Dedifferentiated amniotic fluid mesenchymal stem cell (primary cell): Measurements from ENCODE around the gene ZNF747.
"Not testable (repeated sequence)": the region's sequence is repeated elsewhere in the genome, so short reads cannot be mapped to it uniquely, and the experiment has no call there.

Source experiments
- DNase-seq: peaks from one replicate; pipeline ENCODE4 v3.0.0-alpha.2; 2016; ENCODE audit errors: extremely low spot score

The ZNF747 gene

DNA sequence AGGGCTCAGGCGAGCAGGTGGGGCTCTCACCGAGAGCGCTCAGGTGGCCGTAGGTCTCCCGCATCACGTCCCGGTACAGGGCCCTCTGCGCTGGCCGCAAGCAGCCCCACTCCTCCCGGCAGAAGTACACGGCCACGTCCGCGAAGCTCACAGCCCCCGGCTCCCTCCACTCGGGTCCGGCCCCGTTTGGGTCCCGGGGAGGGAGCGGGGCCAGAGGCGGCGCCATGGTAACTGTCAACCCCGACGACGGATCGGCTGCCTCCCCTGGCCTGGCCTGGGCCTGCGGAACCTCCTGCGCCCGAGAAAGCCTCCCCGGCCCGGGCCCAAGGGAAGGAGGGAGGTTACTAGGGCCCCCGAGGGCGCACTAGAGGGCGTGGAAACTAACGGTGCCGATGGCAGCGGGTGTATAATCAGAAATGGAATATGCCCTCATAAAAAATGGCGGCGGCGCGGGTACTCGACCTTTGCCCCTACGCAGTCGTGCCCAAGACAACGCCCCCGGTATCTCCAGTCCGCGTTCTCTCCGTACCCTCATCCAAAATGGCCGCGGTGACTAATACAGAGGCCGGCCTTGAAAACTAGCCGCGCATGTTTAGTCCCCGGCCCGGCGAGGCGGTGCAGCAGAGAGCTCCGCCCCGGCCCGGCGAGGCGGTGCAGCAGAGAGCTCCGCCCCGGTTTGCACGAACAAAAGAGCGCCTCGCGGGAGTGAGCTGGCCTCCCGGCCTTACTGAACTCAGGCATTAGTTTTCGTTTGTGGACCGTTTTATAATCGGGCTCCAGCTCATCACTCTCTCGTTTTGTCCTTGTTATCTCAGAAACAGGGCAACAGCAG, 23.5 kb upstream of the ZNF747 start, which contains the start of gene ZNF764:
TSS of gene ZNF764 (minus strand) at position 418 of the 832 bp plus-strand sequence. CDS start at position 226, 192 bp downstream.
- peak; percentile 98 for DNase-seq

DNA sequence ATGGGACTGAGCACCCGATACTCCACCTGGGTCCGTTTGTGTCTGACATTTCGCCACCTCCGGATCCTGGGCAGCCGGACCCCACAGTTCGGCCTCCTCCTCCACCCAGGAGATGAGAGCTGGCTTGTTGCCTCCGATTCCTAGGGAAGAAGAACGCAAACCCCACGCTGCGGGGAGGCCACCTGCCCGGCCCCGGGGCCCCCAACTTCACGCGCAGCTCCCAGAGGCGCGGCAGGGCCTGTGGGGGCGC, 23.0 kb upstream of the ZNF747 start:
- DNase-seq: no peak

DNA sequence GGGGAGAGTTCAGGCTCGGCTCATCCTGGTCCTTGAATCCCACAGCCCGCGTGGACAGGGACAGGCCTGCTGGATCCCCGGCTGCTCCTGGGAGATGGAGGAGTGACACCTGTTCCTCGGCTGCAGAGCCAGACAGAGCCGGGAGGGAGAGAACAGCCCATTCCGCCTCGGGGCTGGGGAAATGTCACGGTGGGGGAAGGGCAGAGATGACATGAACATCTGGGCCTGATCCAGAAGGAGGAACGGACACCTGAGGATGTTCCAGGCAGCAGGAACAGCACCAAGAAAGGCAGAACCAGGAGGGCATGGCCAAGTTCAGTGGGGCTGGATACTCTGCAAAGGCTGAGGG, 21.4 kb upstream of the ZNF747 start:
- no peak for DNase-seq

DNA sequence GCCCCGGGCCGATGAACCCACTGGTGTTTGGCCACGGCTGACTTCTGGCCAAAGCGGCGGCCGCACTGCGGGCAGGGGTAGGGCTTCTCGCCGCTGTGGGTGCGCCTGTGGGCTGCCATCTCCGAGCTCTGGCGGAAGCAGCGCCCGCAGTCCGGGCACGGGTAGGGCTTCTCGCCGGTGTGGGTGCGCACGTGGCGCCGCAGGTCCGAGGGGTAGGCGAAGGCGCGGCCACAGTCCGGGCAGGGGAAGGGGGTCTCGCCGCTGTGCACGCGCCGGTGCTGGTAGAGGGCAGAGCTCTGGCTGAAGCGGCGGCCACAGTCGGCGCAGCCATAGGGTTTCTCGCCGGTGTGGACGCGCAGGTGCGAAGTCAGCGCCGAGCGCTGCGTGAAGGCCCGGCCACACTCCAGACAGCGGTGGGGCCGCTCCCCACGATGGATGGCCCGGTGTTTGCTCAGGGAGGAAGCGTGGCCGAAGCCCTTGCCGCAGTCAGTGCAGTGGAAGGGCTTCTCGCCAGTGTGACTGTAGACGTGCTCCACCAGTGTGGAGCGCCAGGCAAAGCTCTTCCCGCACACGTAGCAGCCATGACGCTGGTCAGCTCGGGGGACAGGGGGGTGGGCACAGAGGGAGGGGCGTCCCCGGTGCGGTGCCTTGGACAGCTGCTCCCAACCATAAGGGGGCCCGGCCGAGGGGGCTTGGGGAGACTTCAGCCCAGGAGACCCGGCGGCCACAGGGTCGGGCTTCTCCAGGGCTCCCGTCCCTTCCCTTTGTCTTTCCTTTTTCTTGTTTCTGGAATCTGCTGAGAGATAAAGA, 20.9 kb upstream of the ZNF747 start:
- no peak for DNase-seq

DNA sequence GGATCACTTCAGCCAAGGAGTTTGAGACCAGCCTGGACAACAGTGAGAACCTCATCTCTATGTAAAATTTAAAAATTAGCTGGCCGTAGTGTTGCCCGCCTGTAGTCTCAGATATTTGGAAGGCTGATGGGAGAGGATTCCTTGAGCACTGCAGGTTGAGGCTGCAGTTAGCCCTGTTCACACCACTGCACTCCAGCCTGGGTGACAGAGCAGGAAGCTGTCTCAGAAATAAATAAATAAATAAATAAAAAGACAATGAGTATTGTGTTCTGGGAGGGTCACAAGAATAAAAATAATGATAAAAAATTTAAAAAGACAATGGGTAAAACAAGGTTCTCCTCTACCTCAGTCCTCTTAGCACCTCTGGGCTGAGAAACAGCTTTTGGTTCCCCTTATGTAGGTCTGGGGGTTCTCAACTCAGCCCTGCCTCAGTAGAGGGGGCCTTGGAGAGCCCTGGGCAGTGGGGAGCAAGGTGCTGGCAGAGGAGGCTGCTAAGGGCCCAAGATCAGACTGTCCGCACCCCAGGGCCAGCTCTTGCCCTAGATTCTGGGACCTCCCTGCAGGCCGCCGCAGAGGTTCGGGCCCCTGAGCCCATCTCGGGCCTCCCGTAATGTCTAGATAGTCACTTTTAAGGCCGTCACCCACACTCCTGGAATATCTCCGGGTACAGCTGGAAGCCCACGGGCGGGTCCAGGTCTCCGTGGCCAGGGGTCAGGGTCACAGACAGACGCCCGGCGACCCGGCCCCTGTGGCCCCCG, 20.1 kb upstream of the ZNF747 start:
- no peak for DNase-seq

DNA sequence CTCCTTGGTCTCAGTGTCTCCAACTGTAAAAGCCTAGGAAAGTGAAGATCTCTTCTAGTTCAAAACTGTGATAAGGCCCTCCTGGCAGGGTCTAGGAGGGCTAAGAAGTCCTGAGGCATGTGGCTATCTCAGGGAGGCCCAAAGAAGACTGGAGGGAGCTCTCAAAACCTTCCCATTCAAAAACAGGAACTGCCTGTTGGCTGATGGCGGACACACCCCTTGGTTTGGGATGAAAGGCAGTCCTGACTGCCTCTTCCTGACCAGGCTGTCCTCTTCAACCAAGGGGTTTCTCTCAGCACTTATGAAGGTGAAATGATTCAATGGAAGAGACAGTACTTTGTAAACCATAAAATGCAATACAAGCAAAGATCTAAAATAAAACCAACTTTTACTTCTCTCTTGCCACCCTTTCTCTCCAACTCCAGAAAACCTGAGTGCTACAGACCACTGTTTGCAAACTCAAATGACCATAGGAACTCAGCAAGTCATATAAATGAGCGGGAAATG, 18.8 kb upstream of the ZNF747 start:
- no peak for DNase-seq

DNA sequence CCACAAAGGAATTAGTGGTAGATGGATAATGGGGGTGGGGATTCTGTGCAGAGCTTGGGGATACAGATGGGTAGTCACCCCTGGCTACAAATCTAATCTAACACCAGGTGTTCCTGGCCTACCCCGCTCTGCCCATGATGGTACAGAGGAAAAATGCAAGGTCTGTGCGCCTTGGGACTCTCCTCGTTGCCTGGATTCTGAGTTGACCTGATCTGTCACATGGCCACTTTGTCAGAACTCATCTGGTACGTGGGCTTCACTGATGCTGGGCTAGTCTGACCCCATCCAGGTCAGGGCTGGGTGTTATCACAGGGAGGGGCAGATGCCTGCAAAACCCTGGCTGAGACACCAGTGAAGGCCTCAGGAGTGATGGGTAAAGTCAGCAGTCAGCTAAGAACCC, 18.3 kb upstream of the ZNF747 start:
- no peak for DNase-seq

DNA sequence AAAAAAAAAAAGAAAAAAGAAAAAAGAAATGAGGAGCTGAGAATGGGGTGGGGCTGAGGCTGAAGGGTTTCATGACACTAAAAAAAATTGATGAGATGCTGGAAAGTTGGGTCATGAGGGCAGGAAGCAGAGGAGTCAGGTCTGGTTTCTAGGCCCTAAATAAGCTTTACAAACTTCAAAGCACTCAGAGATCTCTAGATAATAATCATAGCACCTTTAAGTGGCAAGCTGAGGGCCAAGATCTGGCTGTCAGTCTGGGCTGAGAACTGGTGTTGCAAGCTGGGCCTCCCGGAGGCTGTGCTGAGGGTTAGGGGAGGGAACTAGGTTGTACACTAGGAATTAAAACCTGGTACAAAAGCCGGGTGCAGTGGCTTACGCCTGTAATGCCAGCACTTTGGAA, 17.1 kb upstream of the ZNF747 start:
- DNase-seq: no peak

DNA sequence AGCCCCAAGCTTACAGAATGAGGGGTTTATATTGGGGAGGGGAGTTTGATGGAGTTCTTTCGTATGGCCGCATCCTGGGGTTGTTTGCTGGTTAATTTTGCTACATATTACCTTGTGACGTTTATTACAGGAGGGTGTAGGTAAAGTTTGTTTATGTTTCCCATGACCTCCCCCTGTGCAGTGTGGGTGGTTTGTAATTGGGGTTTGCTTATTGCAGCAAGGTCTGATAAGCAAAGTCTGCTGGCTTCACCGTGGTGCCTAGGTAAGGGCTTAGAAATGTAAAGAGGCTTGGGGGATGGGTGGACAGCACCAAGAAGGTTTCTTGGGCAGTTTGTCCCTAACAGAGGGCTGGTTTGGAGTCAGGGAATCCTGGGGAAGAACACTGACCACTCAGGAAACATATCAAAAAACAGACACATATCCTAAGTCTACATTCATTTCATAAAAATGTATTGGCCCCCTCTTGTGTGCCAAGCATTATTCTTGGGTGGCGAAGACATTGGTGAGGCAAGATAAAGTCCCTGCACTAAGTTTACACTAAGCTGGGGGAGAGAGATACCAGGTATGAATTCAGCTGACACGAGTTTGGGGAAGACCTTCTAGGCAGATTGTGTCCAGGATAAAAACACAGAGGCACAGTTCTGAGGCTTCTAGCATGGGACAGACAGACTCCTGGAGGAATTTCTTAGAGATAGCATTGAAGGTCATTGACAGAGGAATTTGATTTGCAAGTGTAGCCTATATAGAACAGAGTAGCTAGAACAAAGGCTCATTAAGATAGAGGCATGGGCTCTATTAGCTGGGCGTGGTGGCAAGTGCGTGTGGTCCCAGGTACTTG, 14.0 kb upstream of the ZNF747 start:
- no peak for DNase-seq

DNA sequence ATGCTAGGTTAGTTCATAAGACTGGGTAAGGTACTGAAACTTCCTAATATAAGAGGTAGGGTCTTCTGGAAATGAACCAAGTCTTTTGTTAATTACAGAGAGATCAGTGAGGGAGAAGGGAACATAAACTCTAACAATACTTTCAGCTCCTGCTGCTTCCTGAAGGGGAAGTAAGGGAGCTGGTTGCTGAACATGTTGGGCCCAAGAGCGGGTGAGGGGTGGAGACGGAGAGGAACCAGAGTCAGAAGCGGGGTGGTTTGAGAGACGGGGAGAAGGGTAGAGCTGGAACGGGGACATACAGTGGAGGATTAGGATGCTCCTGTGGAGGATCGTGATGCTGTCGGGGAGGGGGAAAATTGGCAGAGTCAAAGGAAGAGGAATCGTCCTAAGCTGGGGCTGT, 11.5 kb upstream of the ZNF747 start:
- DNase-seq: no peak

DNA sequence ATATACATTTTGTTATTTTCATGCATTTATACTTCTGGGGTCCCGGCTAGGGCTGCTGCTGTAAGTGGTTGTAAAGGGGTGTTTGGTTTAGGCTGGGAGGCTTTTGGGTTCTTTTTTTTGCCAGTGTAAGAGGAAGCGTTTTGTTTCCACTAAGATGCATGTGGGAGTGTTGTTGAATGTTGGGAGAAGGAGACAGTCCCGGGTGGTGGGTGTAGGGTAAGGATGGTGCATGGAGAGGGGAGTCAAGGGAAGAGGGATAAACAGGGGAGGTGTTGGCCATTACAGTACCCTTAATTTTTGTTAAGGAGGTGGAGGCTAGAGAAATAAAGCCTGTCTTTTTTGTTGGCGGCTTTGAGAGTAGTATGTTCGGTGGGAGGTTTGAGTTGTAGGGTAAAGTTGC, 8.4 kb upstream of the ZNF747 start:
- DNase-seq: no peak

DNA sequence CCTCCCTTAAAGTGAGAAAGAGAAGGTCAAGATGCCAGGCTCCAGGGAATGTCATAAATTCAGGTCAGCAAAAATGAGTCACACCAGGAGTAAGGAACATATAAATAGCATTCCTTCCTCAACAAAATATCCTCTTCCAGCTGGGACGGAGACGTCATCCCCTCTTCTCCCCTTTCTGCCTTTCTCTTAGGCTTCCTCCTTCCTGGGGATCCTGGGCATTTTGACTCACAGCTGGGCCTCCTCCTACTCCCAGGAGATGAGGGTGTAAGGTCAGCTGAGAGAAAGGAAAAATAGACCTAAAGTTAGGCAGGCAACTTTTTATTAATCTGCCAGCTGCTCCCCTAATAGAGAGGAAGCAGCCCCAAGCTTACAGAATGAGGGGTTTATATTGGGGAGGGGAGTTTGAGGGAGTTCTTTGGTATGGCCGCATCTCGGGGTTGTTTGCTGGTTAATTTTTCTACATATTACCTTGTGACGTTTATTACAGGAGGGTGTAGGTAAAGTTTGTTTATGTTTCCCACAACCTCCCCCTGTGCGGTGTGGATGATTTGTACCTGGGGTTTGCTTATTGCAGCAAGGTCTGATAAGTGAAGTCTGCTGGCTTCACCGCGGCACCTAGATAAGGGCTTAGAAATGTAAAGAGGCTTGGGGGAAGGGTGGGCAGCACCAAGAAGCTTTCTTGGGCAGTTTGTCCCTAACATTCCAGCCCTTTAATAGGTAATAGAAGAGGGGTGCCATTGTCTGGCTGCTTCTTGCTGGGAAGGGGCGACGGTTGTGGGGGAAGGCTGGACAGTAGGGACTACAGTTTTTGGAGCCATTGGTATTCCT, 7.1 kb upstream of the ZNF747 start:
- no peak for DNase-seq

DNA sequence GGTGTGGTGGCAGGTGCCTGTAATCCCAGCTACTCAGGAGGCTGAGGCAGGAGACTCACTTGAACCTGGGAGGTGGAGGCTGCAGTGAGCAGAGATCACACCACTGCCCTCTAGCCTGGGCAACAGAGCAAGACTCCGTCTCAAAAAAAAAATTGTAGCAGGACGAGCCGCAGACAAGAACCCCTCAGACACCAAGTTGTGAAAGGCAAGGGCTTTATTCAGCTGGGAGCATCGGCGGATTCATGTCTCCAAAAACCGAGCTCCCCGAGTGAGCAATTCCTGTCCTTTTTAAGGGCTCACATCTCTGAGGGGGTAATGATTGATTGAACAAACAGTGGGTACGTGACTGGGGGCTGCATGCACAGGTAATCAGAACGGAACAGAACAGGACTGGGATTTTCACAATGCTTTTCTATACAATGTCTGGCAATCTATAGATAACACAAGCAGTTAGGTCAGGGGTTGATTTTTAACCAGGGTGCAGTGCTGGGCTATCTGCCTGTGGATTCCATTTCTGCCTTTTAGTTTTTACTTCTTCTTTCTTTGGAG, 6.3 kb upstream of the ZNF747 start:
- not testable (repeated sequence) for DNase-seq

DNA sequence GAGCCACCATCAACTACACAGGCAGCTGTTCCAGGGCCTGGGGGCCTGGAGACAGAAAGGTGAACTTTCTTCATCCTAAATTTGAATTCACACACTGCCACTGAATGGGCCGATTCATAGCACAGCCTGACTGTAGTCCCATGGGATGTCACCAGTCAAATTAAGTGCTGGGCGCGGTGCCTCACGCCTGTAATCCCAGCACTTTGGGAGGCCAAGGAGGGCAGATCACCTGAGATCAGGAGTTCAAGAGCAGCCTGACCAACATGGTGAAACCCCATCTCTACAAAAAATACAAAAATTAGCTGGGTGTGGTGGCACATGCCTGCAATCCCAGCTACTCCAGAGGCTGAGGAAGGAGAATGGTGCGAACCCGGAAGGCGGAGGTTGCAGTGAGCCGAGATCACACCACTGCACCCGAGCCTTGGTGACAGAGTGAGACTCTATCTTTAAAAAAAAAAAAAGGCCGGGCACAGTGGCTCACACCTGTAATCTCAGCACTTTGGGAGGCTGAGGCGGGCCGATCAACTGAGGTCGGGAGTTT, 5.4 kb upstream of the ZNF747 start:
- DNase-seq: not testable (repeated sequence)

DNA sequence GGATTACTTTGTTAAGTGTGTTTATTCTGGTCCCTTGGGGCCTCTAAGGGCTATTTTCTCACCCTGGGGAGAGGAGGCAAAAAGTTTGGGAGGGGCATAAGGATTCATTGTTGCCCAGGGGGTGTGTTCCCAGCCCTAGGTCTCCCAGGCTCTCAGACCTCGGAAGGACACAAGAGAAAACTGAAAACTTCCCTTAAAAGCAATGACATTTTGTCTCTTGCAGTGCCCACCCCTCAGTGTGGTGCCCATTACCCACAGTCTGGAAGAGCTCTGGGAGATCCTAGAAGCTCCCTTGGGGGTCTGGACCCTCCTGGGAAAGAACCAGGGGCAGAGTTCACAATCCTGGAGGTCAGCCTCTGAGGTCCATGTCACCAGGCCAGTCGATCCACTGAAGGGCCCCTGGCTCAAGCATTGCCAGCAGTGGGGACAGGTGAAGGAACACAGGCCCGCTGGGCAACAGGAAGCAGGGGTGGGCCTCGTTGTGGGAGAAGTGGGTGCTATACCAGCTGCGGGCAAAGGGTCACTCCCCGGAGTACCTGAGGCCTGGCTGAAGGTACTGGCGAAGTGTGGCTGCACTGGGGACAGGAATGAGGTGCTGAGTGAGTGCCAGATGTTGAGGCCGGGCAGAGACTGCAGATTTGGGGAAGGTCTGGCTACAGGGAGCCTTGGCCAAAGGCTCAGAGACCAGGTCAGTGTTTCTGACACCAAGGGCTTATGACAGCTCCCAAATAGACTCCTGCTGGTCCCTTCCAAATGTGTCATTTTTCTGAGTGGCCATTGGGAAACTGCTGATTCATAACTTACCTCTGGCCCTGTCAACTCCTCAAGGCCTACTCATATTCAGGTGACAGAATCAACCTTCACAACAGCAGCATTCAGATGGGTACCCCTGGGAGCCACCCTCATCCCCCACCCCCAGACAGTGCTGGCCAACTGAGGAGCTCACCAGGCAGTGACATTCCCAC, 4.6 kb upstream of the ZNF747 start:
- DNase-seq: no peak

DNA sequence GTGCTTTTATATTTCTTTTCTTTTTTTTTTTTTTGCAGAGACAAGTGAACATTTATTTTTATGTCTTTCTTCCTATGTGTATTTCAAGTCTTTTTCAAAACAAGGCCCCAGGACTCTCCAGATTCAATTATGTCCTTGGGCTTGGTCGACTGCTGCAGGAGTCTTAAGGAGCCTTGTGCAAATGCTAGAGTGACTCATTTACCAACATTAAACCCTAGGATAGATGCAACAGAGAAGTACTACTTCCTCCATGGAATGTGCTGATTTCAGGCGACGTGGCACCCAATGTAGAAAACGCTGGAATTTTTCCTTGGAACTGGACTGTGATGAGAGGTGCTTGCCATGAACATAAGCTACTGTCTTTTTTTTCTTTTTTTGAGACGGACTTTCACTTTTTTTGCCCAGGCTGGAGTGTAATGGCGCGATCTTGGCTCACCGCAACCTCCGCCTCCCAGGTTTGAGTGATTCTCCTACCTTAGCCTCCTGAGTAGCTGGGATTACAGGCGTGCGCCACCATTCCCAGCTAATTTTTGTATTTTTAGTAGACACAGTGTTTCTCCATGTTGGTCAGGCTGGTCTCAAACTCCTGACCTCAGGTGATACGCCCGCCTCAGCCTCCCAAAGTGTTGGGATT, 1.9 kb upstream of the ZNF747 start:
- not testable (repeated sequence) for DNase-seq

DNA sequence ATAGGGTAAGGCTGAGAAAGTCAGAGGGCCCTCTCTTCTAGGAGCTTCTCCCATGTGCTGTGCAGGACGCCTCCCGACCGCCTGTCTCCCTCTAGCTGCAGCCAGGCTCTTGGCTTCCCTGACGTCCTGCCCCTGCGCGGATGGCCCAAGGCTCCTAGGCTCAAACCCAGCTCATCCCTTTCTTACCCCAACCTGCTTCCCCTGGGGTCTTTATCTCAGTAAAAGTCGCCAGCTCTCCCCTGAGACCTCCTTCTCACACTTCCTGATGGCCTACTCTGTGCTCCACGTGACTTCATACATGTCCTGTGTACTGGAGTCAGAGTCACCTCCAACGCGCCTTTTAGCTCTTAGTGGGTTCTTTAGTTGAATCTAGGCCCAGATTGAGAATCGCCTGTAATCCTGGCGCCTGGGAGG, 1.1 kb upstream of the ZNF747 start:
- DNase-seq: no peak

DNA sequence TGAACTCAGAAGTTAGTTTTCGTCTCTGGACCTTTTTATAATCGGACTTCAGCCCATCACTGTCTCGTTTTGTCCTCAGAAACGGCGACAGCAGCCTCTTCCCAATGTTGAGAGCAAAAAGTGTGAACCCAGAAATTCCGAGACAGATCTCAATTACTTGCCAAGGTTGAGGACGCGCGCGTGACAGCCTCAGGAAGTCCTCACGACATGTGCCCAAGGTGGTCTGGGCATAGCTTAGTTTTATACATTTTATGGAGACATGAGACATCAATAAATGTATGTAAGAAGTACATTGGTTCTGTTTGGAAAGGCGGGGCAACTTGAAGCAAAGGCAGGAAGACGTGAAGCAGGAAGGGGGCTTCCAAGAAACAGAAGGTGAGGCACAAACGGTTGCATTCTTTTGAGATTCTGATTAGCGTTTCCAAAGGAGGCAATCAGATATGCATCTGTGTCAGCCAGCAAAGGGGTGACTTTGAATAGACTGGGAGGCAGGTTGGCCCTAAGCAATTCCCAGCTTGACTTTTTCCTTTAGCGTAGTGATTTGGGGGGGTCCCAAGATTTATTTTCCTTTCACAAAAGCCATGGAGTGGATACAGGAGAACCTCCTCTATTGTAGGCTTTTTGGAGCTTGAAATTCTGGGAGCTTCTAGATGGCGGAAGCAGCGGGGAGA, 583 bp upstream of the ZNF747 start:
- no peak for DNase-seq
